Activated CD4-positive, alpha-beta T cell treated with anti-CD3 and anti-CD28 coated beads, Interleukin-2, amount 10 ng/mL, durations not matched to agents 7 days and 5 days (primary cell): ENCODE measurements around the gene CISTR. TPM values are rescaled to one million over a fixed set of nuclear protein-coding genes. Genes with fewer than 3 reads are reported as not detected.
"Not testable (repeated sequence)": the region's sequence is repeated elsewhere in the genome, so short reads cannot be mapped to it uniquely, and the experiment has no call there.

ENCODE experiments used
- CTCF ChIA-PET: fragments of 350-600 bp; sonication (Branson Sonifier 250); formaldehyde crosslinking; loops from one replicate; lab custom pipeline; 2021; ENCODE audit warnings: antibody characterized with exemption; lab: Charles Lee
- POLR2A ChIA-PET: fragments of 350-600 bp; sonication (Branson Sonifier 250); formaldehyde crosslinking; loops from one replicate; lab custom pipeline; 2021; ENCODE audit warnings: antibody characterized with exemption; lab: Charles Lee
- DNase-seq: peaks from one replicate; pipeline ENCODE4 v3.0.0-alpha.2; 2020
- H3K27ac Mint-ChIP-seq: one replicate; pipeline ENCODE4 v1.8.0; 2021; ENCODE audit warnings: mild to moderate bottlenecking, moderate library complexity, mixed read lengths
- H3K27me3 Mint-ChIP-seq: one replicate; pipeline ENCODE4 v1.8.0; 2021; ENCODE audit warnings: mixed read lengths
- H3K36me3 Mint-ChIP-seq: one replicate; pipeline ENCODE4 v1.8.0; 2021; ENCODE audit warnings: low read depth, mixed read lengths
- H3K4me1 Mint-ChIP-seq: one replicate; pipeline ENCODE4 v1.8.0; 2021; ENCODE audit warnings: mixed read lengths
- H3K4me3 Mint-ChIP-seq: one replicate; pipeline ENCODE4 v1.8.0; 2021; ENCODE audit warnings: mild to moderate bottlenecking, moderate library complexity, mixed read lengths
- H3K9me3 Mint-ChIP-seq: one replicate; pipeline ENCODE4 v1.8.0; 2021; ENCODE audit warnings: mixed read lengths
- total RNA-seq, 2 experiments: library from RNA; stranded (reverse); gene quantifications; one replicate each; pipeline ENCODE4 v1.2.3, GENCODE V29; 2021

The CISTR gene
- total RNA-seq, 2 experiments from 2014 or later: not detected

- H3K9me3 Mint-ChIP-seq, POLR2A ChIA-PET, H3K27ac Mint-ChIP-seq, H3K4me3 Mint-ChIP-seq, DNase-seq, H3K36me3 Mint-ChIP-seq, H3K4me1 Mint-ChIP-seq, CTCF ChIA-PET: not testable (repeated sequence)
- H3K27me3 Mint-ChIP-seq: peaks cover 53% of the 10 kb centered on the region
Observed at GRCh38 chr12:53779679-53780078, 27.9 kb upstream of the CISTR start.

GRCh38 chr12:53777936-53778644, 26.3 kb upstream of the CISTR start:
- CTCF ChIA-PET: no interaction called here
- no peaks in the 10 kb centered on the region for H3K9me3 Mint-ChIP-seq
- POLR2A ChIA-PET: no interaction called here

GRCh38 chr12:53777412-53777811, 25.6 kb upstream of the CISTR start:
- Mint-ChIP-seq H3K4me3 (no peak overlapping the region), H3K4me1 (no peaks in the 10 kb centered on the region), H3K36me3 (no peaks in the 10 kb centered on the region), H3K9me3 (no peaks in the 10 kb centered on the region), H3K27ac (no peak overlapping the region), H3K27me3 (peaks cover 49% of the 10 kb centered on the region)
- CTCF ChIA-PET: no interaction called here
- POLR2A ChIA-PET: no interaction called here
- no peak for DNase-seq

More at GRCh38 chr12:53777936-53778644, 26.3 kb upstream of the CISTR start:
- H3K27ac Mint-ChIP-seq: no peak overlapping the region
- H3K36me3 Mint-ChIP-seq: no peaks in the 10 kb centered on the region
- H3K4me1 Mint-ChIP-seq: no peaks in the 10 kb centered on the region
- H3K4me3 Mint-ChIP-seq: no peak overlapping the region
- H3K27me3 Mint-ChIP-seq: peaks cover 54% of the 10 kb centered on the region
- no peak for DNase-seq

GRCh38 chr12:53776872-53777271, 25.1 kb upstream of the CISTR start:
- DNase-seq: no peak
- Mint-ChIP-seq H3K27ac (no peak overlapping the region), H3K27me3 (peaks cover 48% of the 10 kb centered on the region), H3K36me3 (no peaks in the 10 kb centered on the region), H3K4me3 (no peak overlapping the region), H3K4me1 (no peaks in the 10 kb centered on the region), H3K9me3 (no peaks in the 10 kb centered on the region)
- ChIA-PET CTCF (interaction anchor here (1.4 kb wide), 1 partner anchor 31 kb away, joined by 4 read pairs; no protein-coding TSS in a partner anchor), POLR2A (no interaction called here)

GRCh38 chr12:53775478-53776145, 23.8 kb upstream of the CISTR start:
- CTCF ChIA-PET: interaction anchor here (1.4 kb wide), 1 partner anchor 29 kb away, joined by 4 read pairs; no protein-coding TSS in a partner anchor
- Mint-ChIP-seq H3K27me3 (peaks cover 44% of the 10 kb centered on the region), H3K4me3 (no peak overlapping the region), H3K36me3 (no peaks in the 10 kb centered on the region), H3K27ac (no peak overlapping the region), H3K9me3 (no peaks in the 10 kb centered on the region), H3K4me1 (no peaks in the 10 kb centered on the region)
- POLR2A ChIA-PET: no interaction called here
- no peak for DNase-seq

GRCh38 chr12:53770281-53770680, 18.5 kb upstream of the CISTR start:
- no peaks in the 10 kb centered on the region for H3K36me3 Mint-ChIP-seq
- peaks cover 55% of the 10 kb centered on the region for H3K27me3 Mint-ChIP-seq
- no peak overlapping the region for H3K4me3 Mint-ChIP-seq
- H3K27ac Mint-ChIP-seq: no peak overlapping the region
- ChIA-PET POLR2A (no interaction called here), CTCF (no interaction called here)
- H3K9me3 Mint-ChIP-seq: no peaks in the 10 kb centered on the region
- H3K4me1 Mint-ChIP-seq: no peaks in the 10 kb centered on the region
- DNase-seq: no peak

- H3K27ac Mint-ChIP-seq: no peak overlapping the region
- no peaks in the 10 kb centered on the region for H3K4me1 Mint-ChIP-seq
- DNase-seq: no peak
- peaks cover 61% of the 10 kb centered on the region for H3K27me3 Mint-ChIP-seq
- CTCF ChIA-PET: interaction anchor here (1.3 kb wide), 1 partner anchor 25 kb away, joined by 5 read pairs; no protein-coding TSS in a partner anchor
- H3K4me3 Mint-ChIP-seq: no peak overlapping the region
- POLR2A ChIA-PET: no interaction called here
- no peaks in the 10 kb centered on the region for H3K36me3 Mint-ChIP-seq
- H3K9me3 Mint-ChIP-seq: no peaks in the 10 kb centered on the region
Observed at GRCh38 chr12:53768976-53769375, 17.2 kb upstream of the CISTR start.

- Mint-ChIP-seq H3K9me3 (no peaks in the 10 kb centered on the region), H3K4me1 (no peaks in the 10 kb centered on the region), H3K27ac (no peak overlapping the region), H3K36me3 (no peaks in the 10 kb centered on the region), H3K27me3 (peaks cover 65% of the 10 kb centered on the region), H3K4me3 (no peak overlapping the region)
- ChIA-PET CTCF (interaction anchor here (1.0 kb wide), 1 partner anchor 10 kb away, joined by 3 read pairs; no protein-coding TSS in a partner anchor), POLR2A (no interaction called here)
- DNase-seq: no peak
Observed at GRCh38 chr12:53766881-53767280, 15.1 kb upstream of the CISTR start.

- CTCF ChIA-PET: interaction anchor here (0.6 to 1.7 kb wide), 2 partner anchors 9 to 19 kb away, joined by 4 to 13 read pairs; no protein-coding TSS in a partner anchor
- peaks cover 63% of the 10 kb centered on the region for H3K27me3 Mint-ChIP-seq
- H3K9me3 Mint-ChIP-seq: no peaks in the 10 kb centered on the region
- H3K4me3 Mint-ChIP-seq: no peak overlapping the region
- H3K27ac Mint-ChIP-seq: no peak overlapping the region
- no peaks in the 10 kb centered on the region for H3K4me1 Mint-ChIP-seq
- no peaks in the 10 kb centered on the region for H3K36me3 Mint-ChIP-seq
- POLR2A ChIA-PET: no interaction called here
- no peak for DNase-seq
Observed at GRCh38 chr12:53765891-53766290, 14.1 kb upstream of the CISTR start.

- DNase-seq: no peak
- Mint-ChIP-seq H3K27ac (no peak overlapping the region), H3K4me3 (no peak overlapping the region), H3K9me3 (no peaks in the 10 kb centered on the region), H3K4me1 (no peaks in the 10 kb centered on the region), H3K36me3 (no peaks in the 10 kb centered on the region), H3K27me3 (peaks cover 61% of the 10 kb centered on the region)
- ChIA-PET POLR2A (no interaction called here), CTCF (interaction anchor here (0.6 to 1.7 kb wide), 3 partner anchors 8 to 152 kb away, joined by 3 to 13 read pairs (median 4); partner anchors contain the start of gene ATP5MC2)
Observed at GRCh38 chr12:53764615-53765014, 12.8 kb upstream of the CISTR start.

GRCh38 chr12:53762793-53763192, 11.0 kb upstream of the CISTR start:
- peaks cover 72% of the 10 kb centered on the region for H3K27me3 Mint-ChIP-seq

GRCh38 chr12:53761306-53761705, 9.5 kb upstream of the CISTR start:
- Mint-ChIP-seq H3K4me3 (no peak overlapping the region), H3K36me3 (no peaks in the 10 kb centered on the region), H3K27me3 (peaks cover 58% of the 10 kb centered on the region), H3K4me1 (peaks cover 9% of the 10 kb centered on the region), H3K9me3 (no peaks in the 10 kb centered on the region), H3K27ac (no peak overlapping the region)
- DNase-seq: no peak
- CTCF ChIA-PET: interaction anchor here (2.2 kb wide), 1 partner anchor 17 kb away, joined by 6 read pairs; no protein-coding TSS in a partner anchor
- POLR2A ChIA-PET: no interaction called here

More at GRCh38 chr12:53762793-53763192, 11.0 kb upstream of the CISTR start:
- H3K27ac Mint-ChIP-seq, H3K36me3 Mint-ChIP-seq, H3K9me3 Mint-ChIP-seq, DNase-seq, H3K4me1 Mint-ChIP-seq, CTCF ChIA-PET, H3K4me3 Mint-ChIP-seq, POLR2A ChIA-PET: not testable (repeated sequence)

GRCh38 chr12:53759261-53759660, 7.5 kb upstream of the CISTR start:
- CTCF ChIA-PET: interaction anchor here (1.3 to 2.2 kb wide), 2 partner anchors 13 to 15 kb away, joined by 5 to 6 read pairs; no protein-coding TSS in a partner anchor
- peaks cover 48% of the 10 kb centered on the region for H3K27me3 Mint-ChIP-seq
- POLR2A ChIA-PET: no interaction called here

More at GRCh38 chr12:53759261-53759660, 7.5 kb upstream of the CISTR start:
- no peaks in the 10 kb centered on the region for H3K36me3 Mint-ChIP-seq
- H3K27ac Mint-ChIP-seq: no peak overlapping the region
- DNase-seq: no peak
- no peak overlapping the region for H3K4me3 Mint-ChIP-seq
- no peaks in the 10 kb centered on the region for H3K9me3 Mint-ChIP-seq
- peaks cover 15% of the 10 kb centered on the region for H3K4me1 Mint-ChIP-seq
